ENCODE data around the gene TIMMDC1. TPM values are rescaled to one million over a fixed set of nuclear protein-coding genes. Genes with fewer than 3 reads are reported as not detected.

Gene TIMMDC1
- total and polyA plus RNA-seq, 2 donors from 2014 or later: 114 to 169 TPM

- Histone ChIP-seq H3K9ac (ENCODE audit: low read length in 3 of 3) (no peak overlapping the region), H3K4me1 (ENCODE audit: control insufficient read depth in 2 of 3, insufficient read depth in 2 of 3, low read depth in 1 of 3, low read length in 3 of 3) (peaks cover 0 to 2% (median 0%) of the 10 kb centered on the region in 3 donors), H3K27ac (ENCODE audit: low read depth in 2 of 2, low read length in 2 of 2) (no peak overlapping the region), H3K36me3 (ENCODE audit: control insufficient read depth in 2 of 3, insufficient read depth in 3 of 3, low read length in 3 of 3) (no peaks in the 10 kb centered on the region), H3K27me3 (ENCODE audit: control insufficient read depth, insufficient read depth, low read length) (no peaks in the 10 kb centered on the region), H3K4me3 (ENCODE audit: low read length in 3 of 3) (no peak overlapping the region), H3K9me3 (ENCODE audit: control insufficient read depth in 2 of 3, insufficient read depth in 1 of 3, low read length in 3 of 3) (no peaks in the 10 kb centered on the region)
- intact Hi-C loops (cut with DNase I): no loop called here
- DNase-seq (no peak), FAIRE-seq (no peak)
- no peak for TF ChIP-seq CTCF (IDR thresholded peaks at IDR 0.05; ENCODE audit: borderline replicate concordance, extremely low read depth, insufficient read depth)
Measured at GRCh38 chr3:119492128-119492527, 6.2 kb upstream of the TIMMDC1 start.

DNA sequence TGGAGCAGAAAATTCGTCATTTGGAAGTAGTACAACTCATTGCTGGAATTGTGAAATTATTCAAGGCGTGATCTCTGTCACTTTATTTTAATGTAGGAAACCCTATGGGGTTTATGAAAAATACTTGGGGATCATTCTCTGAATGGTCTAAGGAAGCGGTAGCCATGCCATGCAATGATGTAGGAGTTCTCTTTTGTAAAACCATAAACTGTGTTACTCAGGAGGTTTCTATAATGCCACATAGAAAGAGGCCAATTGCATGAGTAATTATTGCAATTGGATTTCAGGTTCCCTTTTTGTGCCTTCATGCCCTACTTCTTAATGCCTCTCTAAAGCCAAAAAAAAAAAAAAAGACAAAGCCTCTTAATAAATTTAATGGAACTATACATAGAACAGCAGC, 5.5 kb upstream of the TIMMDC1 start:
- Histone ChIP-seq H3K4me1 (ENCODE audit: control insufficient read depth in 2 of 3, insufficient read depth in 2 of 3, low read depth in 1 of 3, low read length in 3 of 3) (peaks cover 0 to 6% (median 0%) of the 10 kb centered on the region in 3 donors), H3K4me3 (ENCODE audit: low read length in 3 of 3) (no peak overlapping the region), H3K9ac (ENCODE audit: low read length in 3 of 3) (no peak overlapping the region), H3K36me3 (ENCODE audit: control insufficient read depth in 2 of 3, insufficient read depth in 3 of 3, low read length in 3 of 3) (no peaks in the 10 kb centered on the region), H3K27ac (ENCODE audit: low read depth in 2 of 2, low read length in 2 of 2) (no peak overlapping the region), H3K27me3 (ENCODE audit: control insufficient read depth, insufficient read depth, low read length) (no peaks in the 10 kb centered on the region), H3K9me3 (ENCODE audit: control insufficient read depth in 2 of 3, insufficient read depth in 1 of 3, low read length in 3 of 3) (no peaks in the 10 kb centered on the region)
- DNase-seq: no peak
- TF ChIP-seq CTCF (IDR thresholded peaks at IDR 0.05; ENCODE audit: borderline replicate concordance, extremely low read depth, insufficient read depth): no peak
- intact Hi-C loops (cut with DNase I): no loop called here
- FAIRE-seq: no peak

DNA sequence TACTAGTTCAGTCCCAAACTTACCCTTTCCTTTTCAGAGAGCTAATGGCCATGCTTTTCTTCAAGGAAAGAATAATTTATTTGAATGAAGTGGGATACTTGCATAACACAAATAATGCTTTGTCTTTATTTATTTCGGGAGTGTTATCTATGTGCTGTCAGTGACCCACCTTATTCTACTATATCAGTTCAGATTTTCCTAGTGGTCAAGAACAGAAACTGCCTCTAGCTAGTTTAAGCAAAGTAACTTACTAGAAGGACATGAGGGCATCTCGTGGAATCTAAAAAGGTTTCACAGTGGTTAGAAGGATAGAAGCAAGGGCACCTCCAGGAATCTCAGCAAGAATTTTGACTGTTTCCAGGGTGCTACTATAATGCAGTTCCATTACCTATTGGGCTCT, 3.8 kb upstream of the TIMMDC1 start:
- TF ChIP-seq CTCF (IDR thresholded peaks at IDR 0.05; ENCODE audit: borderline replicate concordance, extremely low read depth, insufficient read depth): no peak
- FAIRE-seq (no peak), DNase-seq (no peak)
- no peak overlapping the region for H3K9ac ChIP-seq (ENCODE audit: low read length in 3 of 3)
- no peak overlapping the region for H3K4me3 ChIP-seq (ENCODE audit: low read length in 3 of 3)
- H3K27me3 ChIP-seq (ENCODE audit: control insufficient read depth, insufficient read depth, low read length): no peaks in the 10 kb centered on the region
- no peak overlapping the region for H3K27ac ChIP-seq (ENCODE audit: low read depth in 2 of 2, low read length in 2 of 2)
- H3K9me3 ChIP-seq (ENCODE audit: control insufficient read depth in 2 of 3, insufficient read depth in 1 of 3, low read length in 3 of 3): no peaks in the 10 kb centered on the region
- peaks cover 0 to 6% (median 2%) of the 10 kb centered on the region in 3 donors for H3K4me1 ChIP-seq (ENCODE audit: control insufficient read depth in 2 of 3, insufficient read depth in 2 of 3, low read depth in 1 of 3, low read length in 3 of 3)
- intact Hi-C loops (cut with DNase I): no loop called here
- H3K36me3 ChIP-seq (ENCODE audit: control insufficient read depth in 2 of 3, insufficient read depth in 3 of 3, low read length in 3 of 3): no peaks in the 10 kb centered on the region

GRCh38 chr3:119497820-119498185, 544 bp upstream of the TIMMDC1 start:
- TF ChIP-seq CTCF (IDR thresholded peaks at IDR 0.05; ENCODE audit: borderline replicate concordance, extremely low read depth, insufficient read depth): no peak
- peak in 4 of 5 donors; percentile 15 to 45 (median 36) for DNase-seq

More at GRCh38 chr3:119497820-119498185, 544 bp upstream of the TIMMDC1 start:
- Histone ChIP-seq H3K9ac (ENCODE audit: low read length in 3 of 3) (peak overlapping the region; percentile 35 to 99 (median 98)), H3K27ac (ENCODE audit: low read depth in 2 of 2, low read length in 2 of 2) (peak overlapping the region; percentile 7 to 57), H3K36me3 (ENCODE audit: control insufficient read depth in 2 of 3, insufficient read depth in 3 of 3, low read length in 3 of 3) (no peaks in the 10 kb centered on the region), H3K4me1 (ENCODE audit: control insufficient read depth in 2 of 3, insufficient read depth in 2 of 3, low read depth in 1 of 3, low read length in 3 of 3) (peaks cover 2 to 15% (median 13%) of the 10 kb centered on the region in 3 donors), H3K27me3 (ENCODE audit: control insufficient read depth, insufficient read depth, low read length) (no peaks in the 10 kb centered on the region), H3K9me3 (ENCODE audit: control insufficient read depth in 2 of 3, insufficient read depth in 1 of 3, low read length in 3 of 3) (no peaks in the 10 kb centered on the region), H3K4me3 (ENCODE audit: low read length in 3 of 3) (peak overlapping the region; percentile 93 to 100 (median 99))
- FAIRE-seq: no peak
- intact Hi-C loops (cut with DNase I): no loop called here
